NCI-H187 treated with DMSO at 0.1 percent for 48 hours (cell line): Measurements from ENCODE around the gene LDLRAD4.

Source experiments
- DNase-seq: peaks from one replicate; lab custom pipeline; 2025; lab: John Stamatoyannopoulos, UW

LDLRAD4 gene

DNA sequence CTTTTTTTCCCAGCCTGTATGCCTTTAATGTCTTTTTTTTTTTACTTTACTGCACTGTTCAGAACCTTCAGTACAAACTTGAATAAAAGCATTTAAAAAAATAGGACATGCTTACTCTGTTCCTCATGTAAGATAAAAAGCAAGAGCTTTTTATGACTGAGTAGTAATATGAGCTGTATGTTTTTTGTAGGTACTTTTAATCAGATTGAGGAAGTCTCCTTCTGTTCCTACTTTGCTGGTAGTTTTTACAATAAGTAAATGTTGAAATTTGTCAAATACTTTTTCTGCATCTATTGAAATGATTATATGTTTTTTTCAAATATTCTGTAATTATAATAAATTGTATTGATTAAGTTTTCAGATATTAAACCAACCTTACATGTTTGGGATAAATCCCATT is 318.0 kb downstream of the LDLRAD4 start:
- no peak for DNase-seq

DNA sequence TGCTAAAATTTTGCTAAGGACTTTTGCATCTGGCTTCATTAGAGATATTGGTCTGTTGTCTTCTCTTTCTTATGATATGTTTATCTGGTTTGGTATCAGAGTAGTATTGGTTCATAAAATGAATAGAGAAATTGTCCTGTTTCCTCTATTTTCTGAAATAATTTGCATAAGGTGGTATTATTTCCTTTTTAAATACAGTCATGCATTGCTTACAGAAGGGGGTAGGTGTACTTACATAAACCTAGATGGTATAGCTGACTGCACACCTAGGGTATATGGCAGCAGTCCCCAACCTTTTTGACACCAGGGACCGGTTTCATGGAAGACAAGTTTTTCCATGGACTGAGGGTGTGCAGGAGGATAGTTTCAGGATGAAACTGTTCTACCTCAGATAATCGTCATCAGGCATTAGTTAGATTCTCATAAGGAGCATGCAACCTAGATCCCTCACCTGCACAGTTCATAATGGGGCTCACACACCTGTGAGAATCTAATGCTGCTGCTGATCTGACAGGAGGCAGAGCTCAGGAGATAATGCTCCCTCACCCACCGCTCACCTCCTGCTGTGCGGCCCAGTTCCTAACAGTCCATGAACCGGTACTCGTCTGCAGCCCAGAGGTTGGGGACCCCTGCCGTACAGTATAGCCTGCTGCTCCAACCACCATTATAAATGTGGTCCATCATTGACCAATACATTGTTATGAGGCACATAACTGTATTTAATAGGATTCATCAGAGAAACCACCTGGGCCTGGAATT is 318.6 kb downstream of the LDLRAD4 start:
- DNase-seq, result no peak

DNA sequence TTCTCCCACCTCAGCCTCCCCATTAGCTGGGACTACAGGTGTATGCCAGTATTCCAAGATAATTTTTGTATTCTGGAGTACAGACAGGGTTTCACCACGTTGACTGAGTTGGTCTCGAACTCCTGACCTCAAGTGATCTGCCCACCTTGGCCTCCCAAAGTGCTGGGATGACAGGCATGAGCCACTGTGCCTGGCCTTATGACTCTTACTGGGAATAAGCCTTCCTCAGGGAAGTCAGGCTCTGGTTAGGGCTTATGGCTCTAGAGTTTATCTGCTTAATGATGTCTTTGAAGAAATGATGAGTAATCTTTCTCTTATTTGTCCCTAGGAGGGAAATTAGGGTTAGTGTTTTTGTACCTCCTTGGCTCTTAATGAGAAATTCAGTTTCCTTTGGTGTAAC is 320.1 kb downstream of the LDLRAD4 start:
- no peak for DNase-seq

DNA sequence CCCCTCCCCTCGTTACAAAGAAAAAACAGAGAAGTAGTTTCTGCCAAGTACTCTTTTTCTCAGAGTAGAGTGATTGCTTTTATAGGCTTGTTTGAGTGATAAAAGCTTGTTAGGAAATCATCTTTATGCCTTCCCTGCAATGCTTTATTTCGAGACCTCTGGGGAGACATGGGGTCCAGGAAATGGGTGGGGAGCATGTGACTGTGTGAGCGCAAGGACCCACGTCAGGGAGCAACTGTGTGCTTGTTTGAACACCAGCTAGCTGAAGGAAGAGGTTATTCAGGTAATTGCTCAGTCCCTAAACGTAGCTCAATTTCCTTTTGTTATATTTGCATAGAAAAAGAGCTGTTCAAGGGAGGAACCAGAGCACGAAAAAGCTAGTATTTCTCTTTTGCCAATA is 320.5 kb downstream of the LDLRAD4 start:
- DNase-seq, result no peak

DNA sequence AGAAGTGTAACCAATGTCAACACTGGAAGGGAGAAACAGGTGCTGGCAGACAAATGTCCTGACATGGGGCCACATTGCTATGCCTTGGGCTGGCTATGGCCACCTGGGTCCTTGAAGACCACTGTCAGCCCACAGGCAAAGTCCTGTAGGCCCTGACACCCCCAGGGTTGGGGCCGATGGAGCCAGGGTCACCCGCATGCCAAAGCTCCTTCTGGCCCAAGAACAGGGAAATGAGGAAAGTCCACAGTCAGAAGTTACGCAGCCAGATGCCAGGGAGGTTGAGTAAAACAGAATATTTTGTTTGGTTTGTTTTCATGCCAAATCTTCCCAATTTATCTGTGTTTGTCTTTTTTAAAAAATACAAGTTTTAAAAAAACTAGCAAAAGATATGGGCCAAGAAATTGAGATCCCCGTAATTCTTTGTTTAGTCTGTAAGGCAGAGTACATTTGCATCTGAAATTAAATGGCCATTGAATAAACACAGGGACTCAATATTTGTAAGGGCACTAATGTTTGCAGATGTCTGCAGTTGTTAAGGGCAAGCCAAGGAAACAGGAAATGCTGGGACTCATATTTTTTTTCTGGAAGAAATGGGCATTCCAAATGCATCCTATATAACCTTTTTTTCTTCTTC is 321.4 kb downstream of the LDLRAD4 start:
- DNase-seq, result no peak

DNA sequence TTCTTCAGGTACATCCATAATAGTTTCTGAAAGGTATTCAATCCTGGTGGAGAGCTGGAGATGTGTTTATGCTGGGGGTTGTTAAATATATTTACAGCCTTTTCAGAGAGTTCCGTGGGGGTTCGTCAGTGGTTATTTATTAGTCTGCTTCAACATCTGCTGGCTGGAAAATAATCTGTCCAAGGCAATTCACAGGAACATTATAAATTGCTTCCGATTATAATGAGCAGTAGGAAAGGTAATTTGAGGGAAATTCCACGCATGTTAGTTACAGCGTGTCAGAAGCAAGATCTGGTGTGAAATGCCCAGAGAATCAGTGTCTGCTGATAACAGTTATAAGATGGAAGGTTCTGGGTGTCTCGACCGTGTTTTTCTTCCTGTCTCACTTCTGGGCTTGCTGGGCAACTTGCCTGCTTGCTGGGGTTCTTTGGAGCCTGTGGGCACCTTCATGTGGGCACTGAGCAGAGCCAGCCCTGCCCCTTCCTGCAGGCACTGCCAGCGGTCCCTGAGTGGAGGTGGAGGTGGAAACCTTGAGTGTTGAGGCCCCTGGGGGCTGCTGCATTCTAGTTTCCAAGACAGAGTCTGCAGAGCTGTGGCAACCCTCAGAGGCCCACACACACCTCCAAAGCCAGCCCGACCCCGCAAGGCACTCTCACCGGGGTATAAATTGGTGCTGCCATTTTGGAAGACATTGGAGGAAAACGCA is 322.1 kb downstream of the LDLRAD4 start:
- DNase-seq, result no peak

DNA sequence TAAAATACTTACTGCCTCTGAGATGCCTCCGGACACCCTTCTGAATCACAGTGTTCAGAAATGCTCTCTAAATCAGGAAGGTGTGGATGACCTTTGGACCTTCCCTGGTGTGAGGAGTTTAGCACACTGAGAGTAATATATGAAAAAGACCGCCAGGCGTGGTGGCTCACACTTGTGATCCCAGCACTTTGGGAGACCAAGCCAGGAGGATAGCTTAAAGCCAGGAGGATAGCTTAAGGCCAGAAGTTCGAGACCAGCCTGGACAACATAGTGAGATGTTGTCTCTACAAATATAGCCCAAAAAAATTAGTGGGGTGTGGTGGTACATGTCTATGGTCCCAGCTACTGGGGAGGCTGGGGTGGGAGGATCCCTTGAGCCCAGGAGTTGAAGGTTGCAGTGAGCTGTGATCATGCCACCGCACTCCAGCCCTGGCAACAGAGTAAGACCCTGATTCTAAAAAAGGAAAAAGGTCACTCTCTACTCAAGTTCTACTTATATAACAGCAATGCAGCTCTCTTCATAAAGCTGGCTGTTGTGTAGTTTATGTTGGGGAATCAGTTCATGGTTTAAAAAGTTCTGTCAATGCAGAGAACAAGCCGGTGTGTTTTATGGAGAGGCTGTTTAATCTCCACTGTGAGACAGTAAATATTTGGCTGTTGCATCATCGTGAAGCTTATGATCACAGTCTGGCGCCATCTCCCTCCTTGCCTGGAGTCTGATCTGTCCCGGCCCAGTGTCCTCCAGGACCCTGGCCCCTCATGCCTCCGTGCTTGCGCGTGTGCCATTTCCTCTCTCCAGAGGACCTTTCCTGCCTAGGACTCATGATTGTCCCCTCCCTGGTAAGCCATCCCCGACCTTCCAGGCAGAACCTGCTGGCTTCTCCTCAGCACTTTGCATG is 323.3 kb downstream of the LDLRAD4 start:
- no peak for DNase-seq

DNA sequence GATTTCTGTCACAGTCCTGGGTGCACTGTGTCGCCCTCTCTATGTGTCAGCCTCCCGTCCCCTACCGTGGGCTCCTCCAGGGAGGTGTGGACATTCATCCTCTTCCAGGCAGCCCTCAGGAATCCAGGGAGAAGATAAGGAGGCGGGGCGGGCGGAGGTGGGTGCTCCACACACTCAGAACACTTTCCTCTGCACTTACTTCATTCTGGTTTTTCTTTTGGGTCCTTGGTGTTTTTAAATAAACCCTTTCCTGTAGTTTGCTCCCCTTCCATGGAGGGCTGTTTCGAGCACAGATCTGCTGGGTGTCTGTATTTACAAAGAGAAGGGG is 323.9 kb downstream of the LDLRAD4 start:
- DNase-seq, result no peak

DNA sequence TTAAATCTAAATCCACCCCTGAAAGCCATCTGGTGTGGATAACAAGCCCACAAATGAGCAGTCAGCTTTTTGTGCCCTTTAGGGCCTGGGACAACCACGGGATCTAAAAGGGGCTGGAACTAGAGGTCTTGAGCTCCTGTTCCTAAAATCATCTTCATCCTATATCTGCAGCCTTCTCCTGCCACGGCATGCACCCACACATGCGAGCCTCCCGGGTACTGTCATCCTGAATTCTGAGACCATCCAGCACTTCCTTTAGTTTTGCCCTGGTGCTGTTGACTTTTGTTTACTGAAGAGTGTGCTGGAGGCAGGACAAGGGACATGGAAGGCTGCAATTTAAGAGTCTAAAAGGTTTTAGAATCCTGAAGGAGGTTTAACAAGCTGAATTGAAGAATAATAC is 324.6 kb downstream of the LDLRAD4 start:
- DNase-seq, result no peak

DNA sequence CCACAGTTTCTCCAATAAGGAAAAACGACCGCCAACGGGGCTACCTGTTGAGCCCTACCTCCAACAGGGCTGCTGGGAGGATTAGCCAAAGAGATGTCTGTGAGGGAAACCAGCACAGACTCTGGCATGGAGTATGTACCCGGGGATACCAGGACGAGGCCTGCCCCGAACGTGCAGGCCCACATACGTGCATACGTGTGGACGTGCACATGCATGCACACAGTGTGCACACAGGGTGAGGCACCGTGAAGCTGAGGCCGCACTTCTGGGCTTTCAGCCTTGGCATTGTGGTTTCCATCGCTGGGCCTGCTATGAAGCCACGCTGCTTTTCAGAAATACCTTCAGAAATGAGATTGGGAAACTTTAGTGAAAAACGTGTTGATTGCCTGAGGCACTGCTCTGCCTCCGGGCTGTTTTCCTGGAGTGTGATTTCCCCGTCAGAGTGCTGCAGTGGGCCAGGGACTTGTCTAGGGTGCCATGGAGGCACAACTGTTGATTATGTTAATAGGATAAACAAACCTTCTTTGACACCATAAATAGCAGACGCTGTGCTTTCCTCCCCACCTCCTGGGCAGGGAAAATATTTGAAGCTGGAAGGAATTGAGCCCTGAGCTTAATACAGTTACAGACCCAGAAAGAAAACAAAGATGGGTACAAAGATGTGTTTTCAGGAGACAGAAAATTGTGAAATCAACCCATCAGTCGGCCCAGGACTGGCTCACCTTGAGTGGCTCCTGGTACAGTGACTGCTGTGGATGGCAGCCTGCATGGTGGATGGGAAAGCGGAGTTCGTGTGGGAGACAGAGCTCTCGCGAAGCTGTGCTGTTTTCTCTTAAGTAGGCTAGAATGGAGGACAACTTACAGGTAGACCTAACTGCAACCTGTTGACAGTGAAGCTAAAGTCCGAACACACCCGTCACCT is 325.5 kb downstream of the LDLRAD4 start:
- no peak for DNase-seq

DNA sequence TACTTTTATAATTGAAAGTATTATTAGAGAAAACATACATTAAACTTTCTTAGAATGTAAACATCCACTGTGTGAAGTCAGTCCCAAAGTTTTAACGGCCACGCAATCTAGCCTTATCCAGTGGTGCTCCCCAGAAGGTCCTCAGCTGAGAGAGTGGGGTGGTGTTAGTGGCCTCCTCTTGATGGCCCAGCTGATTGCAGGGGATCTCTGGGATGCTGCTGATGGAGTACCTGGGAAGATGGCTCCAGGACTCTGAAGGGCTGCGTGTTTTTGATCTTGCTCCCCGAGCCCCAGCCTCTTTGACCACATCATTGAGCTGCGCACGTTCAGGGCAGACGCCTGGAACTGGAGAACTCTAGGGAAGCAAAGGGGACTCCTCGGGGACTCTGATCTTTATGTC is 326.4 kb downstream of the LDLRAD4 start:
- no peak for DNase-seq

DNA sequence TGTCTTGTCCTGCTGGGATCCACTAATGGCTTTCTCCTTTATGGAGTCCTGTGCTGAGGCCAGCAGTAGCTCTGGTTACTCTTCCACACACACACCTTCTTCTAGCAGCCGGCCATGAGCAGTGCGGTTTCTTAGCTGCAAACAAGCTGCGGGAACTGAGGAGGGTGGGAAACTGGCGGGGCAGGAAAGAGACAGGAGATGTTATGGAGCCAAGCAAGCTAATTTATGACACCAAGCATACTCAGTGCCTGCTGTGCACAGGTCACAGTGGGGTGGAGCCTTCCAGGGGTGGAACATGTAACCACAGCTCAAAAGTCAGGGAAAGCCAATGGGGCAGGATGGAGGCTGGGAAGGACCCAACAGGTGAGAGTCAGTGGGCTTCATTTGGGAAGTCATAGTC is 327.0 kb downstream of the LDLRAD4 start:
- no peak for DNase-seq

DNA sequence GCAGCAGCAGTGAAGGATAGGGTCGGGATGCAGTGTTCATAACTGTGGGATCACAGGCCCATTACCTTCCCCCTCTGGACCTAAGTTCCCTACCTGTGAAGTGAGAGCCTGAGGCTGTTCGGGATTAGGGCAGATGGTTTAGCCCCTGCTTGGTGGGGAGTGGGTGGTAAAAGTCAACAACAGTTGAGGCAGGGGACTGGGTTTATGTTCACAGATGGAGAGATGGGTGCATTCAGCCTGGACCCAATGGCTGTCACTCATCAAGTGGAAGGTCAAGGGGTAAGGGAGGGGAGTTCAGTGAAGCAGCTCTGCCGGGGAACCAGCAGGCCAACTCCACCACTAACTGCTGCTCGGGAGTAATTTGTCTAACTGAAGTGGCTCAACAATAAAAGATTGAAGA is 327.4 kb downstream of the LDLRAD4 start:
- no peak for DNase-seq

DNA sequence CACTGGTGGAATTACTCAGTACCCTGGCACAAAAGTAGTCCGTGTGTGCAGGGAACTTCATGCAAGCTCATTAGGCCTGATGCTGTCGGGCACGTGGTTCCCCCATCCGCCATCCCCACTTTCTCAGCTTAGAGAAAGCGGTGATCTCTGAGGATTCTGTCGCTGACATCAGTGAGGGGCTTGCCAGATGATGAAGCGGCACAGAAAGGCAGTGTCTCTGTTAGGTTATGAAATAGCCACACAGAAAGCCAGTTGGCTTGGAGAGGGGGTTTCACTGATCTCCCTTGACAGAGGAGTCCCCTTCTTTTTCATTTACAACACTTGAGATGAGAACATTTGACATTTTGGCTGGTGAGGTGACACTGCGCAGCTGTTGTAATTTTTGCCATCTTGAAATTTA is 328.1 kb downstream of the LDLRAD4 start:
- DNase-seq, result no peak

DNA sequence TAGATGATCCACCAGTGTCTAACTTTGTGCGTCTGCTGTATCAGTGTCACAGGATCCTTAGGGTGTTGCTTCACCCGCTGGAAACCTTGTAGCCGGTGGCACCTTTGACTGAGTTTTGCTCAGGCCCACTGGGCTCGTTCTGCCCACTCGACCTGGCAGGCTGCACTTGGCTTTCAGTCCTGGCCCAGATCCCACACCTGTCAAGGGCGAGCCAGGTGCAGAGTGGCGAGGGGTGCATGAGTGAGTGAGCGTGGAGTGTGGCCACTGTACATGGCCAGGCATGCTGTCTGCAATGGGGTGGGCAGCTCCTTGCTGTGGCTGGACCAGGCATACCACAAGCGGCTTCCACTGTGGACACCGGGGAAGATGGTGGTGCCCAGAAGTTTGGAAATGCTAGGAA is 328.8 kb downstream of the LDLRAD4 start:
- no peak for DNase-seq

DNA sequence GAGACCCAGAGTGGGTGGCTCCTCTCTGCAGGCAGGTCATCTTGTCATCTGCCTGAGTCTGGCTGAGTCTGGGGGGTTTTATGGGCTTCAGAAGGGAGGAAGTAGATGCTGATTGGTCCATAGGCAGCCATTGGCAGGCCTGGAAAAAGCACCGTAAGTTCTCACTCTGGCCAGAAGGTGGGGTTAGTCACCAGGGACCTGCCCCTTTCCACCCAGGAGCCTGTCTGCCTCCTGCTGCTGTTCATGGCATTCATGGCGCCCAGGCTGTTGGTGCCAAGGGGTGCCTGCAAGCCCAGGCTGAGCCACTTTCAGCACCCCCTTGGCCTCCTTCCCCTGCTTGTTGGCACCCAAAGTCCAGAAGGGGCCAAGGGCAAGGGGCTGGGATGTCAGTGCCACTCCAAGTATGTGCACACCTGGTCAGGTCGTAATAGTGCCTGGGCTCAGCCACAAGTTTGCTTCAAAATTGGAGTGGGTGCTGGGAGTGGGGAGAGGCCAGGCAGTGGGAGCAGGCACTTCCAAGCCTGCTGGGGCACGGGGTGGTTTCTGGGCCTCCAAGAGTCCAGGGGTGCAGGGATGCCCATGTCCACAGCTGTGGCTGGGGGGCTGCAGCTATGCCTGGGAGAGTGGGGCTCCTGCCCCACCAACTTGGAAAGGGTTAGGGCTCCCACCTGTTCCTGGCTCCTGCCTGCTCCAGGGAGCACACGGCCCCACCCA is 329.7 kb downstream of the LDLRAD4 start:
- DNase-seq, result no peak

DNA sequence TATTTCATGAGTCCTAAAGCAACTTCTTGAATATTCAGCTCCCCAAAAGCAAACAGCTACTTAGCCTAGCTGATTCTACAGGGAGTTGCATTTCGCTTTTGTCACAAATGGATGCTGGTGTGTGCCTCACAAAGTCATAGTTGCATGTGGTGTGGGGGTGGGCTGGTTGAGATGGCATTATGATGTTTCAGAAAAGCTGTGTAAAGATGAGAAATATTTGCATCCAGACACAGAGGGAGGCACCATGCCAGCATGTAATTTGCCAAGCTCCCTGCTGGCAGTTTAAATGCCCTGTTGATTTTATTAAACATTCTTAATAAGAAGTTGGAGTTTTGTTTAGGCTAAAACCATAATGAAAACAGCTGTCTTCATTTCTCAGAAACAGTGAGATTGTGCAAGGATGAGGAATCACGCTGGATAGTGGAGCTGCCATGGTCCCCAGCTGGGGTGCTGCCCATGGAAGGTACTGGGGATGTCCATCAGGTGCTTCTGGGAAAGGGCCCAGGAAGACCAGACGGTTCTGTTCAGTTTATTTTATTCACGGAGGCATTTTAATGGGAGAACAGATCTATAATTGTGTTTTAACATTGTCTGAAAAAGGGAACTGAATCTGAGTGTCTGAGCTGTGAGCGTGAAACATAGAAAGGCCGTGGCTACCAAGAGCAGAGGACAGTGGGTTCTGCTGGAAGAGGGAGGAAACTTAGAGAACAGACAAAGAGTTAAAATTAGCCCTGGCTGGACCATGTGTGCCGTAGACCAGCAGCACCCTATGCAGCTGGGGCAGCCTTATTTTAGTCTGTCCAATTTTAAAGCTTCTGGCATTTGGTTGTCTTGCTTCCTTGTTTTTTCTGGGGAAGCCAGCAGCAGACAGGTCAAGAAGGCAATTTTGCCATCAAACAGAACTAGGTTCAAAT is 330.7 kb downstream of the LDLRAD4 start:
- DNase-seq, result no peak

DNA sequence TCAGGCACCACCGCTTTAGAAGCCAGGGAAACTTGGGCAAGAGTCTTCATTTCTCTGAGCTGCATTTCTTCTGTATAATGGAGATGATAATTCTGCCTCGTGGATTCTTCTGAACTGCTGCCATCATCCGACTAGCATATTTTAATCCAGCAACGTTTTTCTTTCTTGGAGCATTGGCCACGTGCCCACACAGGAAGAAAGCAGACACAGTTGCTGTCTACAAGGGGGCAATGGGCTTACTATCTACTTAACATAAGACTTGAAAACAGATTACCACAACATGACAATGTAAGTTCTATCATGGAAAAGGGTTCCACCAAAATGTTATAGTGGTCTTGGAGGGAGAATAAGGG is 331.3 kb downstream of the LDLRAD4 start:
- no peak for DNase-seq

DNA sequence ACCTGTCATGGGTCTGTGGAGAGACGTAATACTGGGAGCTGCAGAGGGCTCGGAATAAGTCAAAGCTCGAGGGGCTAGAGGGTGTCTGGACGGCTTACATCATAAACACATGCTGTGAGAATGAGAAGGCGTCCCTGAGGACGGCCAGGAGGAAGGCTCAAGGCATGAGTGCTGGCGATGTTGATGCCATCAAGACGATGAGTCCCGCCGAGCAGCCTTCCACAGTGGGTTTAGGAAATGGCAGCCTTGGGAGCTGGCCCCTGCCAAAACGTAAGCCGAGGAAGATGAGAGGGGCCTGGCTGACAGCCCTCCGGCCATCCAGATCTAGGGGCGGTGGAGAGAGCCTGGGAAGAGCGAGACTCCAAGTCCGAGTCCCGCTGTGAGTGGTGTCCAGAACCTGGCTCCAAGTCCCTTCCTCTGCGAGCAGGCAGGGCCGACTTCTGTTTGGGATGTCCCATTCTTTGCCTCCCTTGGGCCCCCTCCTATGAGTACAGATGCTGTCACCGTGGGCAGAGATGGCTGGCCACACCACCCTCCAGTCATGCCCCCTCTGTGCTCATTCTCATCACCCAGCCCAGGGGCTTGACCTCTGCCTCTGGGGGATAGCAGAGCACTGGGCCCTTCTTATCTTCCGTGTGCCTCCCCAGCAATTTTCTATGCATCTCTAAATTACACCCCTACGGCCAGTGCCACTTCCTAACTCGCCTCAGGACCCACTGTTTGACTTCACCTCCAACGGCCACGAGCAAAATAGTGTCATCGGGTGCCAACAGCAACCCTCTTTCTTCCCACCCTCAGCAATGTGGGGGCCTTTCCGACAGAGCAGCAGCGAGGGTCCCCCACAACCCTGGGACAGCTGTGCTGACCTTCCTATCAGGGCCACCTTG is 332.1 kb downstream of the LDLRAD4 start:
- DNase-seq, result no peak
